ENCODE data around the gene NUMB.
A peak's percentile ranks its signal among the peaks of the same experiment; 100 is the strongest.

Gene NUMB

GRCh38 chr14:73342670-73343069 is 115.7 kb downstream of the NUMB start:
- no peak overlapping the region for H3K27ac ChIP-seq (ENCODE audit: insufficient read depth, low read length, poor library complexity, severe bottlenecking)
- H3K4me3 ChIP-seq (ENCODE audit: insufficient read depth, low read depth, low read length, poor library complexity, severe bottlenecking) = no peak overlapping the region
- H3K27me3 ChIP-seq (replicated peaks; ENCODE audit: control insufficient read depth, insufficient read depth, low read length, poor library complexity, severe bottlenecking) = no peaks in the 10 kb centered on the region
- no peaks in the 10 kb centered on the region for H3K36me3 ChIP-seq (ENCODE audit: control insufficient read depth, insufficient read depth, low read length)
- no peaks in the 10 kb centered on the region for H3K9me3 ChIP-seq (ENCODE audit: control insufficient read depth, low read length)
- no peak for DNase-seq
- no peaks in the 10 kb centered on the region for H3K4me1 ChIP-seq (ENCODE audit: control insufficient read depth, insufficient read depth, low read length, poor library complexity, severe bottlenecking)

- Histone ChIP-seq H3K36me3 (ENCODE audit: control insufficient read depth, insufficient read depth, low read length) (no peaks in the 10 kb centered on the region), H3K9me3 (ENCODE audit: control insufficient read depth, low read length) (no peaks in the 10 kb centered on the region), H3K4me3 (ENCODE audit: insufficient read depth, low read depth, low read length, poor library complexity, severe bottlenecking) (no peak overlapping the region), H3K27me3 (replicated peaks; ENCODE audit: control insufficient read depth, insufficient read depth, low read length, poor library complexity, severe bottlenecking) (no peaks in the 10 kb centered on the region), H3K4me1 (ENCODE audit: control insufficient read depth, insufficient read depth, low read length, poor library complexity, severe bottlenecking) (no peaks in the 10 kb centered on the region), H3K27ac (ENCODE audit: insufficient read depth, low read length, poor library complexity, severe bottlenecking) (no peak overlapping the region)
- DNase-seq = no peak
Measured at GRCh38 chr14:73339846-73340595, 118.3 kb downstream of the NUMB start.

DNA sequence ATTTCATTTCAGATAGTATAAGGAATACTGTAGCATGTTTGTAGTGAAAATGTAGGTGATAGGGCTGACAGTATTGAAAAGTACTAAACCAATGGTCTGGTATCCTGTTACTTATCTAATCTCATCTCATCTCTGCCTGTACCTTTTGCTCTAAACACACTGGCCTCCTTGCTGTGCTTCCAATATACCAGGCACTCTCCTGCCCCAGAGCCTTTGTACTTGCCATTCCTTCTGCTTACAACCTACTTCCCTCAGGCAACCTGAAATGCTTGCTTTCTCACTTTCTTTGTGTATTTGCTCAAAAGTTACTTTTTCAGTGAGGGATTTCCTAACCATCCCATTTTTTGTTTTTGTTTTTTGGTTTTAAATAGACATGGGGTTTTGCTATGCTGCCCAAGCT is 119.1 kb downstream of the NUMB start:
- H3K27me3 ChIP-seq (replicated peaks; ENCODE audit: control insufficient read depth, insufficient read depth, low read length, poor library complexity, severe bottlenecking) = no peaks in the 10 kb centered on the region
- H3K27ac ChIP-seq (ENCODE audit: insufficient read depth, low read length, poor library complexity, severe bottlenecking) = no peak overlapping the region
- DNase-seq = no peak
- no peaks in the 10 kb centered on the region for H3K4me1 ChIP-seq (ENCODE audit: control insufficient read depth, insufficient read depth, low read length, poor library complexity, severe bottlenecking)
- no peaks in the 10 kb centered on the region for H3K36me3 ChIP-seq (ENCODE audit: control insufficient read depth, insufficient read depth, low read length)
- H3K9me3 ChIP-seq (ENCODE audit: control insufficient read depth, low read length) = no peaks in the 10 kb centered on the region
- no peak overlapping the region for H3K4me3 ChIP-seq (ENCODE audit: insufficient read depth, low read depth, low read length, poor library complexity, severe bottlenecking)

DNA sequence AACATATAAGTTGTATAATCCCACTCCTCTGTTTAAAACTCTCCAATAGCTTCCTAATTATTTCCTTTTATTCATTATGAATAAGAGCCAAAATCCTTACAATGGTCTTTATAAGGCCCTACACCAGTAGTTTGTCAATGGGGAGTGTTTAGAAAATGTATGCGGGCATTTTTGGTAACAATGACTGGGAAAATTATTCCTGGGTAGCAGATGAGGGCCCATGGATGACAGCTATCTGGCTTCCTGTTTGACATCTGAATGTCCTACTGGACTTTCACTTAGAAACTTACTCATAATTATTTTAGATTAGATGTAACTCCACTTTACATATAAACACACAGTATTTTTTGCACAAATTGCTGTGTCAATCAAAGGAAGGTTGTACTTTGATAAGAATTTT is 119.8 kb downstream of the NUMB start:
- H3K4me3 ChIP-seq (ENCODE audit: insufficient read depth, low read depth, low read length, poor library complexity, severe bottlenecking) = no peak overlapping the region
- no peak overlapping the region for H3K27ac ChIP-seq (ENCODE audit: insufficient read depth, low read length, poor library complexity, severe bottlenecking)
- no peaks in the 10 kb centered on the region for H3K27me3 ChIP-seq (replicated peaks; ENCODE audit: control insufficient read depth, insufficient read depth, low read length, poor library complexity, severe bottlenecking)
- H3K36me3 ChIP-seq (ENCODE audit: control insufficient read depth, insufficient read depth, low read length) = no peaks in the 10 kb centered on the region
- H3K9me3 ChIP-seq (ENCODE audit: control insufficient read depth, low read length) = no peaks in the 10 kb centered on the region
- H3K4me1 ChIP-seq (ENCODE audit: control insufficient read depth, insufficient read depth, low read length, poor library complexity, severe bottlenecking) = no peaks in the 10 kb centered on the region
- no peak for DNase-seq

GRCh38 chr14:73333031-73333430 is 125.3 kb downstream of the NUMB start:
- Histone ChIP-seq H3K9me3 (ENCODE audit: control insufficient read depth, low read length) (no peaks in the 10 kb centered on the region), H3K4me1 (ENCODE audit: control insufficient read depth, insufficient read depth, low read length, poor library complexity, severe bottlenecking) (no peaks in the 10 kb centered on the region), H3K27ac (ENCODE audit: insufficient read depth, low read length, poor library complexity, severe bottlenecking) (no peak overlapping the region), H3K27me3 (replicated peaks; ENCODE audit: control insufficient read depth, insufficient read depth, low read length, poor library complexity, severe bottlenecking) (no peaks in the 10 kb centered on the region), H3K4me3 (ENCODE audit: insufficient read depth, low read depth, low read length, poor library complexity, severe bottlenecking) (no peak overlapping the region), H3K36me3 (ENCODE audit: control insufficient read depth, insufficient read depth, low read length) (no peaks in the 10 kb centered on the region)
- DNase-seq = no peak

DNA sequence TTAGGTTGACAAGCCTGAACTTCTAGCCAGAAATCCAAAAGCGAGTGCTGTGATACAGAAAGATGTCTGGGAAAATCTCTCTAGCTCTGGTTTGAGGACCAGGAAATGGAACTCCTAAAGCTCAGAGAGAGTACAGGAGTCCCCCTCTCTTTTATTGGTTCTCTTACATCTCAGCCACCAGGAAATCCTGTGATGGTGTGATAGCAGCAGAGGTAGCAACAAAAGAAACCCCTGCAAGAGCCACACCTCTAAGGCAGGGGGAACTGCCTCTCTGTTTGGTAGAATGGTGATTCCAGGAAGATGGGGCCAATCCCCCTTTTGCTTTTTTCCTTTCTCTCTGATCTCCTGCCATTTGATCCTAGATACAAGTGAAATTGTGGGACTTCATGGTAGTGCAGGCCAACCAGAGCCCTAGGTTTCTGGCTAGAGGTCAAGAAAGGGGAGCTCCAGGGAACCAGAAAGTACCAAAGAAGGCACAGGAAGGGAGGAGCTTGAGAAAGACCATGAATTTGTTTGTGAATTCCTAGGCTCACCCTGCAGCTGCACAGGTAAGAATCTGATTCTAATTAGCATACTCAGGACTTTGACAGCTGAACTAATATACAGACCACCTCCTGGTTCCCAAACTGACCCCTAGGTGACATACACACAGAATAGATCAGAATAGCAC is 132.6 kb downstream of the NUMB start:
- H3K4me3 ChIP-seq (ENCODE audit: insufficient read depth, low read depth, low read length, poor library complexity, severe bottlenecking) = peak overlapping the region; percentile 26
- H3K27ac ChIP-seq (ENCODE audit: insufficient read depth, low read length, poor library complexity, severe bottlenecking) = peak overlapping the region; percentile 19
- no peak for DNase-seq
- H3K36me3 ChIP-seq (ENCODE audit: control insufficient read depth, insufficient read depth, low read length) = no peaks in the 10 kb centered on the region
- H3K9me3 ChIP-seq (ENCODE audit: control insufficient read depth, low read length) = no peaks in the 10 kb centered on the region
- no peaks in the 10 kb centered on the region for H3K27me3 ChIP-seq (replicated peaks; ENCODE audit: control insufficient read depth, insufficient read depth, low read length, poor library complexity, severe bottlenecking)
- H3K4me1 ChIP-seq (ENCODE audit: control insufficient read depth, insufficient read depth, low read length, poor library complexity, severe bottlenecking) = peaks cover 10% of the 10 kb centered on the region

- H3K9me3 ChIP-seq (ENCODE audit: control insufficient read depth, low read length) = no peaks in the 10 kb centered on the region
- no peak for DNase-seq
- peak overlapping the region; percentile 19 for H3K27ac ChIP-seq (ENCODE audit: insufficient read depth, low read length, poor library complexity, severe bottlenecking)
- peak overlapping the region; percentile 26 for H3K4me3 ChIP-seq (ENCODE audit: insufficient read depth, low read depth, low read length, poor library complexity, severe bottlenecking)
- no peaks in the 10 kb centered on the region for H3K27me3 ChIP-seq (replicated peaks; ENCODE audit: control insufficient read depth, insufficient read depth, low read length, poor library complexity, severe bottlenecking)
- H3K4me1 ChIP-seq (ENCODE audit: control insufficient read depth, insufficient read depth, low read length, poor library complexity, severe bottlenecking) = peaks cover 10% of the 10 kb centered on the region
- H3K36me3 ChIP-seq (ENCODE audit: control insufficient read depth, insufficient read depth, low read length) = no peaks in the 10 kb centered on the region
Measured at GRCh38 chr14:73325063-73325462, 133.3 kb downstream of the NUMB start.

- peaks cover 10% of the 10 kb centered on the region for H3K4me1 ChIP-seq (ENCODE audit: control insufficient read depth, insufficient read depth, low read length, poor library complexity, severe bottlenecking)
- no peaks in the 10 kb centered on the region for H3K9me3 ChIP-seq (ENCODE audit: control insufficient read depth, low read length)
- no peak for DNase-seq
- no peak overlapping the region for H3K4me3 ChIP-seq (ENCODE audit: insufficient read depth, low read depth, low read length, poor library complexity, severe bottlenecking)
- no peaks in the 10 kb centered on the region for H3K27me3 ChIP-seq (replicated peaks; ENCODE audit: control insufficient read depth, insufficient read depth, low read length, poor library complexity, severe bottlenecking)
- no peaks in the 10 kb centered on the region for H3K36me3 ChIP-seq (ENCODE audit: control insufficient read depth, insufficient read depth, low read length)
- H3K27ac ChIP-seq (ENCODE audit: insufficient read depth, low read length, poor library complexity, severe bottlenecking) = no peak overlapping the region
Measured at GRCh38 chr14:73324533-73324932, 133.8 kb downstream of the NUMB start.

DNA sequence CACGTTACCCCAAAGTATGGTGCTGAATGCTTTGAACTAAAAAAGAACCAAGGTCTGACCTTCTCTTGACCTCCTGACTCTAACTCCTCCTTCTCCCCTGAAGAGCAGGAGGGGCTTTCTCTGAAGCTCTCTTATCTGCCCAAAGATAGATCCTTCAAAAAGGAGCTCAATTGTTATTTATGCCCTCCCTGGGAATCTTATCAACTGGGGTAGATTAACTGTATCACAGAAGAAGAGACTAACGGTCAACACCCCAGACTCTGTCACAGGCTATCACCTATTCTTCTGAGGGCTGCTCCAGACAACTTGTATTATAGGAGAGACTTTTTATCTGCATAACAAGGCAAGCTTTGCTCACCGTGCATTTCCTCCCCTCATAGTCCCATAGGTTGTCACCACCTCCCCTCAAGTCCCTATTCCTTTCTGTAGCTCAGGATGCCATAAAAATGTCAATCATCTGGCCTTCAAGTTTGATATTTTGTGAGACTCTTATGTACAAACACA is 134.4 kb downstream of the NUMB start:
- Histone ChIP-seq H3K27ac (ENCODE audit: insufficient read depth, low read length, poor library complexity, severe bottlenecking) (no peak overlapping the region), H3K36me3 (ENCODE audit: control insufficient read depth, insufficient read depth, low read length) (no peaks in the 10 kb centered on the region), H3K9me3 (ENCODE audit: control insufficient read depth, low read length) (no peaks in the 10 kb centered on the region), H3K27me3 (replicated peaks; ENCODE audit: control insufficient read depth, insufficient read depth, low read length, poor library complexity, severe bottlenecking) (no peaks in the 10 kb centered on the region), H3K4me3 (ENCODE audit: insufficient read depth, low read depth, low read length, poor library complexity, severe bottlenecking) (no peak overlapping the region), H3K4me1 (ENCODE audit: control insufficient read depth, insufficient read depth, low read length, poor library complexity, severe bottlenecking) (peaks cover 10% of the 10 kb centered on the region)
- no peak for DNase-seq

- Histone ChIP-seq H3K9me3 (ENCODE audit: control insufficient read depth, low read length) (no peaks in the 10 kb centered on the region), H3K27me3 (replicated peaks; ENCODE audit: control insufficient read depth, insufficient read depth, low read length, poor library complexity, severe bottlenecking) (no peaks in the 10 kb centered on the region), H3K27ac (ENCODE audit: insufficient read depth, low read length, poor library complexity, severe bottlenecking) (no peak overlapping the region), H3K4me1 (ENCODE audit: control insufficient read depth, insufficient read depth, low read length, poor library complexity, severe bottlenecking) (peaks cover 3% of the 10 kb centered on the region), H3K4me3 (ENCODE audit: insufficient read depth, low read depth, low read length, poor library complexity, severe bottlenecking) (no peak overlapping the region), H3K36me3 (ENCODE audit: control insufficient read depth, insufficient read depth, low read length) (no peaks in the 10 kb centered on the region)
- DNase-seq = no peak
Measured at GRCh38 chr14:73313151-73313550, 145.2 kb downstream of the NUMB start.

Measured in effector memory CD4-positive, alpha-beta T cell (primary cell).